ENCODE measurements around the gene OR11L1.
A peak's percentile ranks its signal among the peaks of the same experiment; 100 is the strongest.

The OR11L1 gene

DNA sequence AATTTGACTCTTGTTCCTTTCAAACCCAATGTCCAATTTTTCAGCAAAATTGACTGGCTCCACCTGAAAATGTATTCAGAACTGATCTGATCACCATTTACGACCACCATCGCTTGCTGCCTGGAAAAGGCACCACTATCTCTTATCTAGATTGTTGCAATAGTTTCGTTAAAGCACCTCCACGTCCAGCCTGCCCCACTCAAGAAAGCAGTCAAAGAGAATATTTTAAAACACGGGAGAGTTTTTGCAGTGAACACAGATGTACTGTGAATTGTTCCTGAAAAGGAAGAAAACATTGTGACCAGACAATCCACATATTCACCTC, 4.0 kb upstream of the OR11L1 start:
- no peak for DNase-seq (ENCODE audit: low read depth in 1 of 2, low spot score in 1 of 2)
- TF ChIP-seq JUND (IDR thresholded peaks at IDR 0.05; ENCODE audit: low read depth), result no peak
- in situ Hi-C loops (cut with HindIII; ENCODE audit: low pct_unique_long_range_greater_than_20kb, low sequenced_read_pairs), result no loop called here

DNA sequence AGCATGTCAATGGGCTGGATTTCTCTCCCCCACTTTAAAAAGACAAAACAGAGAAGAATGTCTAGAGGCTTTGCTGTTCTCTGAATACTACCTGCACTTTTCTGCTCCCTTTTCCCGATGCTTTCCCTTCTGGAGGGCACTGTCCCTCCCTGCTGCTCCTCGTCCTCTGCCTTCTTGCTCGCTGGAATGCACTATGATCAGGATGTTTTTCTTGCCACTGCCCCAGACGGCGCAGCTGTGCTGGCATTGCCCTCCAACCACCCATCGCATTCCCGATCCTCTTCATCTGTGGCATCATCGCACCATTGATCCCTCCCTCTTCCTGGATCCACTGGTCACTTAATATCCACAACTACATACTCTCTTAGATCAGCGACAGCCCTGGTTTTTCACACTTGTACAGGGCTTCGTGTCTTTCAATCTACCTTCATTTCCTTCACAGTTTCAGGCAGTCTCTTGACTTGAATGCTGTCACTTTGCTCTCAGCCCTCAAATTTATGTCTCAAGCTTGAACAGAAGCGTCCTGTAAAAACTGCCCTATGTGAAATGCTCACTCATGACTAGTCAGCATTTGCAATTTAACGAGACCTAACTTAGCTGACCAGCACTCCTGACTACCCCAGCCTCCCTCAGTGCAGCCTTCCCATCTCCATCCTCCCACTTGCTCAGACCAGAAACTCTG, 3.5 kb upstream of the OR11L1 start:
- TF ChIP-seq JUND (IDR thresholded peaks at IDR 0.05; ENCODE audit: low read depth), result no peak
- in situ Hi-C loops (cut with HindIII; ENCODE audit: low pct_unique_long_range_greater_than_20kb, low sequenced_read_pairs), result no loop called here
- DNase-seq (ENCODE audit: low read depth in 1 of 2, low spot score in 1 of 2), result no peak

DNA sequence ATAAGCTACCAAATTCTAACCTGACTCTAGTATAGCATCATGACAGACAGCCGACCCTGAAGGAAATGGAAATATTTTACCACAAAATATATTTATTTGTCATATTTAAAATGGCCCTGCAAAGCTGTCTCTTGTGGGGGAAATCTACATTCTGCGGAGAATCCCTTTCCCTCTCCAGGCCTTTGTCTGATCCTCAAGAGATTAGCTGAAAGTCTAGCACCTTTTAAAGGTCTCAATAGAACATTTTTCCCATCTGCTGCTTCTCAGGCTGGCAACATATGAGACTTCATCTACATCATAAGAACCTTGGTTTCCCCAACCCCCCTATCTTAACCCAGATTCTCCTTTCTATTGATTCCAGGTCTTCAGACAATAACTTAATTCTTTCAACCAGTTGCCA, 1.7 kb upstream of the OR11L1 start:
- no peak for DNase-seq (ENCODE audit: low read depth in 1 of 2, low spot score in 1 of 2)
- no peak for TF ChIP-seq JUND (IDR thresholded peaks at IDR 0.05; ENCODE audit: low read depth)
- in situ Hi-C loops (cut with HindIII; ENCODE audit: low pct_unique_long_range_greater_than_20kb, low sequenced_read_pairs), result no loop called here

DNA sequence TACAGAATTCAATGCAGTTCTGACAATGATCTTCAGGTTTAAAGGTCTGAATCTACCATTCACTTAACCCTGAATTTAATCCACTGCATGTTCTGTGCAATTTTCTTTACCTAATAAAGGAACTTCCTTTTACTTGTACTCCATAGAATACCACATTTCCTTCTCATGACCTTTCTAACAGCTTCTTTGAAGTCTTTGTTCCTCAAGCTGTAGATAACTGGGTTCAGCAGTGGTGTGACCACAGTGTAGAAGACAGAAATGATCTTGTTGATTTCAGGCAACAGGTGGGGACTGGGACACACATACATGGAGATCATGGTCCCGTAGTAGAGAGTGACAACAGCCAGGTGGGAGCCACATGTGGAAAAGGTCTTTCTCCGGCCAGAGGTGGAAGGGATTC, 878 bp downstream of the OR11L1 start:
- no peak for DNase-seq (ENCODE audit: low read depth in 1 of 2, low spot score in 1 of 2)
- in situ Hi-C loops (cut with HindIII; ENCODE audit: low pct_unique_long_range_greater_than_20kb, low sequenced_read_pairs), result no loop called here
- TF ChIP-seq JUND (IDR thresholded peaks at IDR 0.05; ENCODE audit: low read depth), result no peak

DNA sequence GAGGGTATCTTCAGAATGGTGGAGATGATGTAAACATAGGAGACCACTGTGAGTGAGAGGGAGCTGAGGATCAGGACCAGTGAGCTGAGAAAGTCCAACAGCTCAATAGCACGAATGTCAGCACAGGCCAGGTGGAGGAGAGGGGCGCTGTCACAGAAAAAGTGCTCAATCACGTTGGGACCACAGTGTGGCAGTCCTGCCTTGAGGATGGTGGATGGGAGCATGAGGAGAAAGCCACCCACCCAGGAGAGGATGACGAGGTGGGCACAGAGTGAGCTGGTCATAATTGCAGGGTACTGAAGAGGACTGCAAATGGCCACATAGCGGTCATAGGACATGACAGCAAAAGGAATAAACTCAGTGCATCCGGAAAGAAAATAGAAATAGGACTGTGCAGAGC, 8.1 kb downstream of the OR11L1 start:
- no peak for TF ChIP-seq JUND (IDR thresholded peaks at IDR 0.05; ENCODE audit: low read depth)
- no peak for DNase-seq (ENCODE audit: low read depth in 1 of 2, low spot score in 1 of 2)
- in situ Hi-C loops (cut with HindIII; ENCODE audit: low pct_unique_long_range_greater_than_20kb, low sequenced_read_pairs), result no loop called here

DNA sequence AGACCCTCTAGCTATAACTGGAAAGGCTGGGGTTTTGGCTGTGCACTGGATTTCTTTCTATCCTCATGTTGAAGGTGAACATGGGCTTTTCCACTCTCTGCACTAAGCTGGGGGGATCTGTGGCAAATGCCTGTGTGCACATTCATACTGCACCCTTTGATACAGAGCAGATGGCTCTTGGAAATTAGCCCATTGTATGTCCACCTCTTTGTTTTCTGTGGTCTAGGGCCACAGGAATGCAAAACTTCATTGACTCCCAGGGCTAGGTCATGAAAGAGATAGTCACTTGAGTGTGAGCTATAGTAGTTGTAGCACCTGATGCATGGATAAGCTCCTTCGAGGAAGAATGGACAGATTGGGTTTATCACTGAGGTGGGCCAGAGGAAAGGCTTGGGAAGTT, 12.0 kb downstream of the OR11L1 start:
- in situ Hi-C loops (cut with HindIII; ENCODE audit: low pct_unique_long_range_greater_than_20kb, low sequenced_read_pairs), result no loop called here
- no peak for DNase-seq (ENCODE audit: low read depth in 1 of 2, low spot score in 1 of 2)

DNA sequence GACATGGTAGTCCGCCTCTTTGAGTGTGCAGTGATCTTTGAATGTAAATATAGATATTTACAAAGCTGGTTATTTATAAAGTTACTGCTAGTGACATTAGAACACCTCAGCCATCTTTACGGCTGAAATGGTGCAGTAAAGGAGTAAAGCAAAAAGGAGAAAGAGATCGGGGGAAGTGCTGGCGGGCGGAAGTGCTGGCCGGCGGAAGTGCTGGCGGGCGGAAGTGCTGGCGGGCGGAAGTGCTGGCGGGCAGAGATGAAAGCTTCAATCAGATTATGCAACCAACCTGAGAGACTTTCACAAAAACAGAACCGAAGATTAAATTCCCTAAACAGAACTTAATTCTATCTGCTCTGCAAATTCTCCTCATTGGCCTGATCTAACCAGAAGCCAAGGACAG, 16.3 kb downstream of the OR11L1 start:
- DNase-seq (ENCODE audit: low read depth in 1 of 2, low spot score in 1 of 2), result no peak
- TF ChIP-seq JUND (IDR thresholded peaks at IDR 0.05; ENCODE audit: low read depth), result no peak
- in situ Hi-C loops (cut with HindIII; ENCODE audit: low pct_unique_long_range_greater_than_20kb, low sequenced_read_pairs), result no loop called here

More for the DNA sequence above, 12.0 kb downstream of the OR11L1 start:
- TF ChIP-seq JUND (IDR thresholded peaks at IDR 0.05; ENCODE audit: low read depth), result no peak

DNA sequence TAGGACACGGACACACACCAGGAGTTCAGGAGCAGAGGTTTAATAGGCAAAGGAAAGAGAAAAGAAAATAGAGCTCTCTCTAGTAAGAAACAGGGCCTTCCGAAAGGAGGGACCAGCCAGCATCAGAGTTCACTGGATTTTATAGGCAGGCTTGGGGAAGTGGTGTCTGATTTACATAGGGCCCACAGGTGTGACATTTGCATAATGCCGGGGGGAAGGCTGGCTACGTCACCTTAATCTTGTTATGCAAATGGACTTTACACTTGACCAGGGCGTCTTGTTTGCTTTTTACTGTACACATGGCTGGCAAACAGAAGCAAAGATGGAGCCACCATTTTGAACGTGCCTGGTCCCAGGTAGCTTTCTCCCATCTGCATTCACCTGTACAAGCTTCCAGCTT, 17.7 kb downstream of the OR11L1 start, which contains the start of gene OR14A16:
TSS of gene OR14A16 (minus strand) at position 97 of the 400 bp plus-strand sequence. CDS start 8,390 bp downstream, outside the sequence.
- TF ChIP-seq JUND (IDR thresholded peaks at IDR 0.05; ENCODE audit: low read depth), result no peak
- in situ Hi-C loops (cut with HindIII; ENCODE audit: low pct_unique_long_range_greater_than_20kb, low sequenced_read_pairs), result no loop called here
- peak in 1 of 2 experiments; percentile 74 for DNase-seq (ENCODE audit: low read depth in 1 of 2, low spot score in 1 of 2)

DNA sequence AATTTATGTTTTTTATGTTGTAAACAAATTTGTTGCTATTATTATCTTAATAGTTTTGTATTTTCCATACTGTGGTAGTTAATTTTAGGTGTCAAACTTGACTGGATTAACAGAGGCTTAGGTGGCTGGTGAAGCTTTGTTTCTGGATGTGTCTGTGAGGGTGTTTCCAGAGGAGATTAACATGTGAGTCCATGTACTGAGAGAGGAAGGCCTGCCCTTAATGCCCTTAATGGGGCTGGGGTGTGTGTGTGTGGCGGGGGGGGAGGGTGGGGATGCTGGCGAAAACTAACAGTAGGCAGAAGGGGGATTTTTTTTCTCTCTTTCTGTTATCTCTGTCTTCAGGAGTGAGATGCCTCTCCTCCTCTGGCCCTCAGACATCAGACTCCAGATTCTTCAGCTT, 19.6 kb downstream of the OR11L1 start:
- no peak for TF ChIP-seq JUND (IDR thresholded peaks at IDR 0.05; ENCODE audit: low read depth)
- DNase-seq (ENCODE audit: low read depth in 1 of 2, low spot score in 1 of 2), result no peak
- in situ Hi-C loops (cut with HindIII; ENCODE audit: low pct_unique_long_range_greater_than_20kb, low sequenced_read_pairs), result no loop called here

DNA sequence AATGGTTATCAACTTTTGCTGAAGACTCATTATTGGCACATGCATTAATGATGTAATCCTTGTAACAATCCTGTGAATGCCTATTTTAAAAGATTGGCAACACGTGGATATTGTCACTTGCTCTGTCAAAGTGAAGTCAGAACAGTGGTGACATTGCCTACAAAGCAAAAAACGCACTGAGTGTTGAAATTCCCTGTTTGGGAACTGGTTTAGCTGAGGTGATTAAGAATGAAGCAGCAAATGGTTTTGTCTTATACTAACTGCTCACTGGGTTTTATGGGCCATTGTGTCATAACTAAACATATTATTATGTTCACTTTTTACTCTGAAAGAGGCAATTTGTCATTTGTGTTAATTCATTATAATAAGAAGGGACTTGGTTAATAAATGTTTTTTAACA, 29.1 kb downstream of the OR11L1 start:
- no peak for TF ChIP-seq JUND (IDR thresholded peaks at IDR 0.05; ENCODE audit: low read depth)
- peak in 1 of 2 experiments; percentile 60 for DNase-seq (ENCODE audit: low read depth in 1 of 2, low spot score in 1 of 2)
- in situ Hi-C loops (cut with HindIII; ENCODE audit: low pct_unique_long_range_greater_than_20kb, low sequenced_read_pairs), result no loop called here

DNA sequence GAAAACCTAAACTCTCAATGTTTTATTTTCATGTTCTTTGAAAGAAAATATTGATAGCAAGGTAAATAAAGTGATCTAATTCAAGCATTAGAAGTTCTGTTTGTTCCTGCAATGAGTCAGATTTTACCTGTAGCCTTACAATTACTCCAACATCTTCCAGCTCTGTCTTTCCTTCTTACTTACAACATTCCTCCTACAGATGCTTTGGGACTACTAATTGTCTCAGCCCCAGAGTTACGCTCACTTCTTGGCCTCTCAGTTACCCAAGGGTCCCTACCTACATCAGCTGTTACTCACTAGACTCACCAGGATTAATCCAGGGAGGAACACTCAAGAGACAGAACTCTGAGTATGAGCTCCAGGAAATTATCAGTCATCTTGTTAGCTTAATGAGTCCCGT, 44.2 kb downstream of the OR11L1 start:
- DNase-seq (ENCODE audit: low read depth in 1 of 2, low spot score in 1 of 2), result no peak
- in situ Hi-C loops (cut with HindIII; ENCODE audit: low pct_unique_long_range_greater_than_20kb, low sequenced_read_pairs), result no loop called here
- no peak for TF ChIP-seq JUND (IDR thresholded peaks at IDR 0.05; ENCODE audit: low read depth)

Data from T47D (cell line).